GM12878 (cell line): ENCODE results near the gene LYG1. TPM values are rescaled to one million over a fixed set of nuclear protein-coding genes. Genes with fewer than 3 reads are reported as not detected.

Experiments
- ATAC-seq: fragments of 200-7000 bp; cut with Tn5 transposase; 3 replicates; pipeline ENCODE4 v1.9.1; 2020; ENCODE audit warnings: mild to moderate bottlenecking, moderate library complexity
- BruUV-seq: library from RNA; stranded (reverse); fragments of 400-500 nt; replicated peaks from 2 replicates; lab custom pipeline; 2021; lab: Mats Ljungman, UMichigan
- CTCF ChIA-PET: fragments of 300-600 bp; sonication (Branson Sonifier 250); formaldehyde crosslinking; extraction: SDS; loops from one replicate; lab custom pipeline; 2021; ENCODE audit warnings: inconsistent platforms; lab: Yijun Ruan, JAX
- POLR2A ChIA-PET: fragments of 350-600 bp; formaldehyde crosslinking; extraction: SDS; loops from one replicate; lab custom pipeline; 2021; ENCODE audit warnings: inconsistent platforms; lab: Charles Lee
- RAD21 ChIA-PET: fragments of 300-600 bp; sonication (Branson Sonifier 250); formaldehyde crosslinking; loops from one replicate; lab custom pipeline; 2023; ENCODE audit warnings: antibody characterized with exemption; ENCODE audit not compliant: unreplicated experiment; lab: Charles Lee
- SMC1A ChIA-PET: fragments of 300-600 bp; sonication (Branson Sonifier 250); formaldehyde crosslinking; loops from one replicate; lab custom pipeline; 2023; ENCODE audit not compliant: unreplicated experiment, uncharacterized antibody; lab: Charles Lee
- DNase-seq: peaks from one replicate; pipeline ENCODE4 v3.0.0-alpha.2; 2011; ENCODE audit warnings: low read depth, low spot score
- FAIRE-seq: peaks from 3 replicates; lab custom pipeline; 2011; peaks lifted over from hg19 to GRCh38; lab: Jason Lieb, UNC
- H2AFZ ChIP-seq: 2 replicates; pipeline ENCODE4 v1.6.0; 2011; ENCODE audit warnings: low read depth, low read length, control low read depth; ENCODE audit not compliant: control insufficient read depth
- H3K27ac ChIP-seq: 2 replicates; pipeline ENCODE4 v1.5.1; 2011; ENCODE audit warnings: control low read depth; ENCODE audit not compliant: control insufficient read depth, insufficient read depth
- H3K27me3 ChIP-seq, 2 experiments: replicated peaks in 1 of 2; 2 replicates each; pipeline versions ENCODE4 v1.6.0 to v1.6.1; 2011; ENCODE audit warnings: low read length in 1 of 2; ENCODE audit not compliant: control insufficient read depth in 2 of 2, insufficient read depth in 2 of 2
- H3K36me3 ChIP-seq, 2 experiments: 2 replicates each; pipeline ENCODE4 v1.5.1; 2011; ENCODE audit warnings: low read length in 1 of 2; ENCODE audit not compliant: control insufficient read depth in 2 of 2, insufficient read depth in 2 of 2
- H3K4me1 ChIP-seq: 2 replicates; pipeline ENCODE4 v1.6.1; 2011; ENCODE audit warnings: mild to moderate bottlenecking, low read length, moderate library complexity, mixed read lengths; ENCODE audit not compliant: control insufficient read depth, insufficient read depth
- H3K4me2 ChIP-seq: 2 replicates; pipeline ENCODE4 v1.6.0; 2011; ENCODE audit warnings: control low read depth; ENCODE audit not compliant: control insufficient read depth, insufficient read depth
- H3K4me3 ChIP-seq: fragments of 200-600 bp; sonication (generic); 2 replicates; pipeline ENCODE4 v1.5.1; 2016
- H3K79me2 ChIP-seq: 2 replicates; pipeline ENCODE4 v1.6.0; 2011; ENCODE audit warnings: low read length; ENCODE audit not compliant: control insufficient read depth, insufficient read depth
- H3K9ac ChIP-seq: 2 replicates; pipeline ENCODE4 v1.8.0; 2011; ENCODE audit warnings: low read length, control low read depth, mixed read lengths; ENCODE audit not compliant: control insufficient read depth, insufficient read depth
- H3K9me3 ChIP-seq: replicated peaks from 3 replicates; pipeline ENCODE4 v1.5.1; 2011; ENCODE audit warnings: mild to moderate bottlenecking, low read length; ENCODE audit not compliant: control insufficient read depth, insufficient read depth
- H4K20me1 ChIP-seq: 2 replicates; pipeline ENCODE4 v1.6.0; 2011; ENCODE audit not compliant: control insufficient read depth, insufficient read depth
- BMI1 ChIP-seq: fragments of 450-650 bp; IDR thresholded peaks from 2 replicates; pipeline ENCODE4 v1.6.1; 2016; ENCODE audit warnings: mild to moderate bottlenecking, moderate library complexity, borderline replicate concordance
- FOXK2 ChIP-seq: fragments of 450-650 bp; IDR thresholded peaks from 2 replicates; pipeline ENCODE4 v1.6.1; 2017; ENCODE audit warnings: mild to moderate bottlenecking, moderate library complexity
- GATAD2B ChIP-seq: fragments of 450-650 bp; conservative IDR thresholded peaks from 2 replicates; pipeline ENCODE4 v1.6.1; 2017; ENCODE audit warnings: low read depth, mild to moderate bottlenecking, moderate library complexity
- NFXL1 ChIP-seq: fragments of 450-650 bp; IDR thresholded peaks from 2 replicates; pipeline ENCODE4 v1.6.1; 2017; ENCODE audit warnings: antibody characterized with exemption, mild to moderate bottlenecking, borderline replicate concordance
- NR2C2 ChIP-seq: IDR thresholded peaks from 2 replicates; pipeline ENCODE4 v1.6.1; 2011; ENCODE audit warnings: borderline replicate concordance, low read depth; ENCODE audit not compliant: control insufficient read depth, insufficient read length
- SIN3A ChIP-seq: IDR thresholded peaks from 2 replicates; pipeline ENCODE4 v1.6.1; 2012; ENCODE audit warnings: low read depth, low read length, improper control_type of control experiment
- SREBF2 ChIP-seq: IDR thresholded peaks from 2 replicates; pipeline ENCODE4 v1.6.1; 2012; ENCODE audit warnings: mild to moderate bottlenecking, low read length
- SUZ12 ChIP-seq: fragments of 200-600 bp; sonication (generic); IDR thresholded peaks from one replicate; pipeline ENCODE4 v1.6.1; 2018; ENCODE audit warnings: antibody characterized with exemption, mild to moderate bottlenecking; ENCODE audit not compliant: unreplicated experiment
- WGBS: methylation state at CpG from one replicate; pipeline ENCODE4 v1.1.6; 2016; ENCODE audit warnings: low lambda C conversion rate; ENCODE audit not compliant: insufficient replicate concordance, insufficient coverage; ENCODE audit errors: missing lambda C conversion rate; 5-methylcytosine and 5-hydroxymethylcytosine counted together
- in situ Hi-C: fragments of 300-500 bp; cut with MboI; formaldehyde crosslinking; loops from 9 replicates; pipeline ENCODE4 v1.14.3; 2018; ENCODE audit warnings: mixed read lengths
- intact Hi-C: fragments of 100-400 bp; cut with micrococcal nuclease; formaldehyde crosslinking; loops from one replicate; pipeline ENCODE4 v1.14.2; 2022; ENCODE audit not compliant: unreplicated experiment
- polyA plus RNA-seq, 11 experiments: library from polyadenylated mRNA; depleted of rRNA in 4 of 11; unstranded in 6 of 11; stranded (reverse) in 5 of 11; fragments of >200 nt; fragmentation: Nextera tagmentation in 4 of 11; fragmentation: Illumina TruSeq in 1 of 11; extraction: Ambion mirVana in 4 of 11; extraction: Trizol in 1 of 11; gene quantifications; 1 replicate in 1 of 11; 2 replicates in 10 of 11; pipeline versions ENCODE4 v1.2.1 to v1.2.3, GENCODE V29; 2011 to 2016; ENCODE audit warnings: inconsistent platforms in 2 of 11, missing spikeins in 2 of 11, low read depth in 1 of 11
- total RNA-seq, 4 experiments: library from RNA; depleted of rRNA in 3 of 4; stranded (reverse); fragments of >200 nt in 3 of 4; fragmentation: Illumina TruSeq in 1 of 4; extraction: Trizol in 1 of 4; gene quantifications; 2 replicates each; pipeline versions ENCODE4 v1.2.1 to v1.2.3, GENCODE V29; 2013 to 2021
- TF ChIP-seq, protein P1 (sequence below): fragments of 450-650 bp; formaldehyde crosslinking; IDR thresholded peaks from 2 replicates; pipeline ENCODE4 v1.4.0; 2020; ENCODE audit warnings: mild to moderate bottlenecking, moderate library complexity
- TF ChIP-seq, protein P2 (sequence below): IDR thresholded peaks from 2 replicates; pipeline ENCODE4 v1.6.1; 2012; ENCODE audit warnings: improper control_type of control experiment, low read depth, low read length; ENCODE audit not compliant: insufficient replicate concordance
- TF ChIP-seq, protein P3 (sequence below): fragments of 450-650 bp; conservative IDR thresholded peaks from 2 replicates; pipeline ENCODE4 v1.6.1; 2017; ENCODE audit warnings: mild to moderate bottlenecking, moderate library complexity
- TF ChIP-seq, protein P4 (sequence below): IDR thresholded peaks from 2 replicates; pipeline ENCODE4 v1.6.1; 2011; ENCODE audit warnings: low read depth, mild to moderate bottlenecking, low read length, moderate library complexity, borderline replicate concordance; ENCODE audit errors: extremely low read depth

Gene LYG1
- total and polyA plus RNA-seq, 10 of the 15 experiments (the other 5 are each of a cell fraction or from before 2014, with no cell fraction given), result 0.27 to 1.3 (median 0.79) TPM; not detected in 1

DNA sequence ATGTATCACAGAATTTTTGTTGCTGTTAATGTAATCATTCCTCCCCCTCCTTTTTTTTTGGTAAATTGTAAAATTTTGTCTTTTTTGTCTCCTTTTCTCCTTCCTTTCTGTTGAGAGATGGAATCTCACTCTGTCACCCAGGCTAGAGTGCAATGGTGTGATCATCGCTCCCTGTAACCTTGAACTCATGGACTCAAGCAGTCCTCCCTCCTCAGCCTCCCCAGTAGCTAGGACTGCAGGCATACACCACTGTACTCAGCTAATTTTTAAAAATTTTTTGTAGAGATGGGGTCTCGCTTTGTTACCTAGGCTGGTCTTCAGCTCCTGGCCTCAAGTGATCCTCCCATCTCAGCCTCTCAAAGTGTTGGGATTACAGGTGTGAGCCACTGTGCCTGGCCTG is 41.5 kb upstream of the LYG1 start:
- no peaks in the 10 kb centered on the region; the same call in 1 of the 2 replicates for H4K20me1 ChIP-seq
- no peak overlapping the region for H3K27ac ChIP-seq
- H3K4me3 ChIP-seq, result no peak overlapping the region
- WGBS, result 100% methylated on average over 2 of the region's 2 CpGs
- intact Hi-C loops, result no loop called here
- no peaks in the 10 kb centered on the region; a peak in 2 of 4 replicates for H3K36me3 ChIP-seq
- H3K27me3 ChIP-seq, result no peaks in the 10 kb centered on the region
- H3K4me2 ChIP-seq, result no peak overlapping the region
- SMC1A ChIA-PET, result interaction anchor here (1.2 kb wide), 1 partner anchor 12 kb away, joined by 3 read pairs; no protein-coding TSS in a partner anchor
- no peaks in the 10 kb centered on the region; the same call in 1 of the 2 replicates for H3K4me1 ChIP-seq
- H3K9ac ChIP-seq, result no peak overlapping the region
- H3K9me3 ChIP-seq, result no peaks in the 10 kb centered on the region
- FAIRE-seq, result no peak
- in situ Hi-C loops, result no loop called here
- RAD21 ChIA-PET, result no interaction called here
- no TSS peak for BruUV-seq
- H3K79me2 ChIP-seq, result peaks cover 88% of the 10 kb centered on the region
- CTCF ChIA-PET, result interaction anchor here (0.6 kb wide), 1 partner anchor 929 kb away, joined by 3 read pairs; no protein-coding TSS in a partner anchor
- POLR2A ChIA-PET, result no interaction called here
- no peak for DNase-seq
- no peak overlapping the region for H2AFZ ChIP-seq
- ATAC-seq, result no peak
- TF ChIP-seq SIN3A (no peak), SREBF2 (no peak), NR2C2 (no peak), SUZ12 (no peak), GATAD2B (no peak), FOXK2 (no peak), BMI1 (no peak), NFXL1 (no peak)
- TF ChIP-seq, protein P1, sequence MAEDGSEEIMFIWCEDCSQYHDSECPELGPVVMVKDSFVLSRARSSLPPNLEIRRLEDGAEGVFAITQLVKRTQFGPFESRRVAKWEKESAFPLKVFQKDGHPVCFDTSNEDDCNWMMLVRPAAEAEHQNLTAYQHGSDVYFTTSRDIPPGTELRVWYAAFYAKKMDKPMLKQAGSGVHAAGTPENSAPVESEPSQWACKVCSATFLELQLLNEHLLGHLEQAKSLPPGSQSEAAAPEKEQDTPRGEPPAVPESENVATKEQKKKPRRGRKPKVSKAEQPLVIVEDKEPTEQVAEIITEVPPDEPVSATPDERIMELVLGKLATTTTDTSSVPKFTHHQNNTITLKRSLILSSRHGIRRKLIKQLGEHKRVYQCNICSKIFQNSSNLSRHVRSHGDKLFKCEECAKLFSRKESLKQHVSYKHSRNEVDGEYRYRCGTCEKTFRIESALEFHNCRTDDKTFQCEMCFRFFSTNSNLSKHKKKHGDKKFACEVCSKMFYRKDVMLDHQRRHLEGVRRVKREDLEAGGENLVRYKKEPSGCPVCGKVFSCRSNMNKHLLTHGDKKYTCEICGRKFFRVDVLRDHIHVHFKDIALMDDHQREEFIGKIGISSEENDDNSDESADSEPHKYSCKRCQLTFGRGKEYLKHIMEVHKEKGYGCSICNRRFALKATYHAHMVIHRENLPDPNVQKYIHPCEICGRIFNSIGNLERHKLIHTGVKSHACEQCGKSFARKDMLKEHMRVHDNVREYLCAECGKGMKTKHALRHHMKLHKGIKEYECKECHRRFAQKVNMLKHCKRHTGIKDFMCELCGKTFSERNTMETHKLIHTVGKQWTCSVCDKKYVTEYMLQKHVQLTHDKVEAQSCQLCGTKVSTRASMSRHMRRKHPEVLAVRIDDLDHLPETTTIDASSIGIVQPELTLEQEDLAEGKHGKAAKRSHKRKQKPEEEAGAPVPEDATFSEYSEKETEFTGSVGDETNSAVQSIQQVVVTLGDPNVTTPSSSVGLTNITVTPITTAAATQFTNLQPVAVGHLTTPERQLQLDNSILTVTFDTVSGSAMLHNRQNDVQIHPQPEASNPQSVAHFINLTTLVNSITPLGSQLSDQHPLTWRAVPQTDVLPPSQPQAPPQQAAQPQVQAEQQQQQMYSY (CRISPR knock-in tag), result no peak
- TF ChIP-seq, protein P2, sequence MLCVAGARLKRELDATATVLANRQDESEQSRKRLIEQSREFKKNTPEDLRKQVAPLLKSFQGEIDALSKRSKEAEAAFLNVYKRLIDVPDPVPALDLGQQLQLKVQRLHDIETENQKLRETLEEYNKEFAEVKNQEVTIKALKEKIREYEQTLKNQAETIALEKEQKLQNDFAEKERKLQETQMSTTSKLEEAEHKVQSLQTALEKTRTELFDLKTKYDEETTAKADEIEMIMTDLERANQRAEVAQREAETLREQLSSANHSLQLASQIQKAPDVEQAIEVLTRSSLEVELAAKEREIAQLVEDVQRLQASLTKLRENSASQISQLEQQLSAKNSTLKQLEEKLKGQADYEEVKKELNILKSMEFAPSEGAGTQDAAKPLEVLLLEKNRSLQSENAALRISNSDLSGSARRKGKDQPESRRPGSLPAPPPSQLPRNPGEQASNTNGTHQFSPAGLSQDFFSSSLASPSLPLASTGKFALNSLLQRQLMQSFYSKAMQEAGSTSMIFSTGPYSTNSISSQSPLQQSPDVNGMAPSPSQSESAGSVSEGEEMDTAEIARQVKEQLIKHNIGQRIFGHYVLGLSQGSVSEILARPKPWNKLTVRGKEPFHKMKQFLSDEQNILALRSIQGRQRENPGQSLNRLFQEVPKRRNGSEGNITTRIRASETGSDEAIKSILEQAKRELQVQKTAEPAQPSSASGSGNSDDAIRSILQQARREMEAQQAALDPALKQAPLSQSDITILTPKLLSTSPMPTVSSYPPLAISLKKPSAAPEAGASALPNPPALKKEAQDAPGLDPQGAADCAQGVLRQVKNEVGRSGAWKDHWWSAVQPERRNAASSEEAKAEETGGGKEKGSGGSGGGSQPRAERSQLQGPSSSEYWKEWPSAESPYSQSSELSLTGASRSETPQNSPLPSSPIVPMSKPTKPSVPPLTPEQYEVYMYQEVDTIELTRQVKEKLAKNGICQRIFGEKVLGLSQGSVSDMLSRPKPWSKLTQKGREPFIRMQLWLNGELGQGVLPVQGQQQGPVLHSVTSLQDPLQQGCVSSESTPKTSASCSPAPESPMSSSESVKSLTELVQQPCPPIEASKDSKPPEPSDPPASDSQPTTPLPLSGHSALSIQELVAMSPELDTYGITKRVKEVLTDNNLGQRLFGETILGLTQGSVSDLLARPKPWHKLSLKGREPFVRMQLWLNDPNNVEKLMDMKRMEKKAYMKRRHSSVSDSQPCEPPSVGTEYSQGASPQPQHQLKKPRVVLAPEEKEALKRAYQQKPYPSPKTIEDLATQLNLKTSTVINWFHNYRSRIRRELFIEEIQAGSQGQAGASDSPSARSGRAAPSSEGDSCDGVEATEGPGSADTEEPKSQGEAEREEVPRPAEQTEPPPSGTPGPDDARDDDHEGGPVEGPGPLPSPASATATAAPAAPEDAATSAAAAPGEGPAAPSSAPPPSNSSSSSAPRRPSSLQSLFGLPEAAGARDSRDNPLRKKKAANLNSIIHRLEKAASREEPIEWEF, result no peak
- TF ChIP-seq, protein P3, sequence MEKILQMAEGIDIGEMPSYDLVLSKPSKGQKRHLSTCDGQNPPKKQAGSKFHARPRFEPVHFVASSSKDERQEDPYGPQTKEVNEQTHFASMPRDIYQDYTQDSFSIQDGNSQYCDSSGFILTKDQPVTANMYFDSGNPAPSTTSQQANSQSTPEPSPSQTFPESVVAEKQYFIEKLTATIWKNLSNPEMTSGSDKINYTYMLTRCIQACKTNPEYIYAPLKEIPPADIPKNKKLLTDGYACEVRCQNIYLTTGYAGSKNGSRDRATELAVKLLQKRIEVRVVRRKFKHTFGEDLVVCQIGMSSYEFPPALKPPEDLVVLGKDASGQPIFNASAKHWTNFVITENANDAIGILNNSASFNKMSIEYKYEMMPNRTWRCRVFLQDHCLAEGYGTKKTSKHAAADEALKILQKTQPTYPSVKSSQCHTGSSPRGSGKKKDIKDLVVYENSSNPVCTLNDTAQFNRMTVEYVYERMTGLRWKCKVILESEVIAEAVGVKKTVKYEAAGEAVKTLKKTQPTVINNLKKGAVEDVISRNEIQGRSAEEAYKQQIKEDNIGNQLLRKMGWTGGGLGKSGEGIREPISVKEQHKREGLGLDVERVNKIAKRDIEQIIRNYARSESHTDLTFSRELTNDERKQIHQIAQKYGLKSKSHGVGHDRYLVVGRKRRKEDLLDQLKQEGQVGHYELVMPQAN, result no peak
- TF ChIP-seq, protein P4, sequence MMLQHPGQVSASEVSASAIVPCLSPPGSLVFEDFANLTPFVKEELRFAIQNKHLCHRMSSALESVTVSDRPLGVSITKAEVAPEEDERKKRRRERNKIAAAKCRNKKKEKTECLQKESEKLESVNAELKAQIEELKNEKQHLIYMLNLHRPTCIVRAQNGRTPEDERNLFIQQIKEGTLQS, result no peak
